ENCODE results near the gene VPS26A. TPM values are rescaled to one million over a fixed set of nuclear protein-coding genes. Genes with fewer than 3 reads are reported as not detected.
"Not testable (repeated sequence)": the region's sequence is repeated elsewhere in the genome, so short reads cannot be mapped to it uniquely, and the experiment has no call there.

The VPS26A gene
- total RNA-seq, 2 donors from 2014 or later, result 28.5 to 38.0 TPM

GRCh38 chr10:69160809-69161241 is 36.8 kb downstream of the VPS26A start:
- no peaks in the 10 kb centered on the region for H3K36me3 ChIP-seq
- DNase-seq (ENCODE audit: low spot score), result no peak
- 98% methylated on average over 2 of the region's 2 CpGs for WGBS
- no peak overlapping the region for H3K4me3 ChIP-seq
- no peak overlapping the region for H3K27ac ChIP-seq
- TF ChIP-seq POLR2A (IDR thresholded peaks at IDR 0.05), result no peak
- TF ChIP-seq POLR2AphosphoS5 (IDR thresholded peaks at IDR 0.05), result no peak
- TF ChIP-seq, protein P1, sequence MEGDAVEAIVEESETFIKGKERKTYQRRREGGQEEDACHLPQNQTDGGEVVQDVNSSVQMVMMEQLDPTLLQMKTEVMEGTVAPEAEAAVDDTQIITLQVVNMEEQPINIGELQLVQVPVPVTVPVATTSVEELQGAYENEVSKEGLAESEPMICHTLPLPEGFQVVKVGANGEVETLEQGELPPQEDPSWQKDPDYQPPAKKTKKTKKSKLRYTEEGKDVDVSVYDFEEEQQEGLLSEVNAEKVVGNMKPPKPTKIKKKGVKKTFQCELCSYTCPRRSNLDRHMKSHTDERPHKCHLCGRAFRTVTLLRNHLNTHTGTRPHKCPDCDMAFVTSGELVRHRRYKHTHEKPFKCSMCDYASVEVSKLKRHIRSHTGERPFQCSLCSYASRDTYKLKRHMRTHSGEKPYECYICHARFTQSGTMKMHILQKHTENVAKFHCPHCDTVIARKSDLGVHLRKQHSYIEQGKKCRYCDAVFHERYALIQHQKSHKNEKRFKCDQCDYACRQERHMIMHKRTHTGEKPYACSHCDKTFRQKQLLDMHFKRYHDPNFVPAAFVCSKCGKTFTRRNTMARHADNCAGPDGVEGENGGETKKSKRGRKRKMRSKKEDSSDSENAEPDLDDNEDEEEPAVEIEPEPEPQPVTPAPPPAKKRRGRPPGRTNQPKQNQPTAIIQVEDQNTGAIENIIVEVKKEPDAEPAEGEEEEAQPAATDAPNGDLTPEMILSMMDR (IDR thresholded peaks at IDR 0.05), result no peak
- H3K4me1 ChIP-seq (replicated peaks), result no peaks in the 10 kb centered on the region
- no peaks in the 10 kb centered on the region for H3K27me3 ChIP-seq (replicated peaks; ENCODE audit: insufficient read depth)
- intact Hi-C loops (cut with DNase I), result no loop called here
- H3K9me3 ChIP-seq, result no peaks in the 10 kb centered on the region

GRCh38 chr10:69168493-69168892 is 44.5 kb downstream of the VPS26A start:
- no peaks in the 10 kb centered on the region for H3K27me3 ChIP-seq (replicated peaks; ENCODE audit: insufficient read depth)
- no peak overlapping the region for H3K27ac ChIP-seq
- peaks cover 0 to 3% of the 10 kb centered on the region in 2 donors for H3K36me3 ChIP-seq
- TF ChIP-seq POLR2AphosphoS5 (IDR thresholded peaks at IDR 0.05) (no peak), POLR2A (IDR thresholded peaks at IDR 0.05) (no peak)
- TF ChIP-seq, protein P1 (IDR thresholded peaks at IDR 0.05), result no peak
- DNase-seq (ENCODE audit: low spot score), result no peak
- 93% methylated on average over 4 of the region's 4 CpGs for WGBS
- no peaks in the 10 kb centered on the region for H3K9me3 ChIP-seq
- intact Hi-C loops (cut with DNase I), result no loop called here
- H3K4me1 ChIP-seq (replicated peaks), result no peaks in the 10 kb centered on the region
- no peak overlapping the region for H3K4me3 ChIP-seq

DNA sequence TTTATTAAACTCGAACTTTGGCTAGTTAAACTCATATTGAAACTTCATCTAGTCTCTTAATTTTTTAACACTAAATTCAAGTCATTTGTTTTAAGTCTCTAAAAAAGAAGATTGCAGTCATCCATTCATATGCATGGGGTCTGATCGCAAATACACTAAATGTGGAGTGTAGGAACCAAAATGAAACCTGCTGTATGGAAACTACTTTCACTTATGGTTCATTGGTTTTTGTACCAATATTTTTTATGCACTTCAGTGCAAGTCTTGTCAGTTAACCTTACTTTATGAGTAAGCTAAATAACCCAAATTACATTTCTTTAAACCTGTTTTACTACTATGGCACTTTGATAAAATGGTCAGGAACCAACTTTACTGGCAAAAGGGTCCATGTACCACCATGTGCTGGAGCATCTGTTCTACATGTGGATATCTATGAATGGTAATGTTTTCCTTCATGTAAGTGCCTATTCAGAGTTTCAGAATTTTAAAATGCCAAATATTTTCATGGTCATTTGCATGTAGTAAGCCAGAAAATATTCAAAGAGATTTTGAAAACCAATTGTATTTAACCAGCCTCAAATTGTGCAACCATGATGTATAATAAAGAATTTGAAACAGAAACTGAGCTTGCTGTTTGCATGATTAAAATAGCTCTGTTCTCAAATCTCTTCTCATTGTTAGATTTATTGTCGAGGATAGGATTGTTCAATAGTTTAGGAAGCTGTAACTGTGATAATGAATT is 48.4 kb downstream of the VPS26A start:
- WGBS, result 88% methylated on average over 3 of the region's 3 CpGs
- Histone ChIP-seq H3K9me3 (no peaks in the 10 kb centered on the region), H3K4me3 (no peak overlapping the region), H3K27ac (no peak overlapping the region), H3K36me3 (no peaks in the 10 kb centered on the region), H3K4me1 (replicated peaks) (no peaks in the 10 kb centered on the region), H3K27me3 (replicated peaks; ENCODE audit: insufficient read depth) (no peaks in the 10 kb centered on the region)
- TF ChIP-seq, protein P1 (IDR thresholded peaks at IDR 0.05), result no peak
- TF ChIP-seq POLR2A (IDR thresholded peaks at IDR 0.05), result no peak
- TF ChIP-seq POLR2AphosphoS5 (IDR thresholded peaks at IDR 0.05), result no peak
- intact Hi-C loops (cut with DNase I), result no loop called here
- DNase-seq (ENCODE audit: low spot score), result no peak

DNA sequence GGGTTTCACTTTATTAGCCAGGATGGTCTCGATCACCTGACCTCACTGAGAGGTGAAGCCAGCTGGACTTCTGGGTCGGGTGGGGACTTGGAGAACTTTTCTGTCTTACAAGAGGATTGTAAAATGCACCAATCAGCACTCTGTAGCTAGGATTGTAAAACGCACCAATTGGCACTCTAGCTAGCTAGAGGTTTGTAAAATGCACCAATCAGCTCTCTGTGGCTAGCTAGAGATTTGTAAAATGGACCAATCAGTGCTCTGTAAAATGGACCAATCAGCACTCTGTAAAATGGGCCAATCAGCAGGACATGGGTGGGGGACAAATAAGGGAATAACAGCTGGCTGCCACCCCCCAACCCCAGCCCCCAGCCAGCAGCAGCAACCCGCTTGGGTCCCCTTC is 51.3 kb downstream of the VPS26A start:
- H3K9me3 ChIP-seq; H3K4me1 ChIP-seq (replicated peaks); DNase-seq (ENCODE audit: low spot score); H3K36me3 ChIP-seq; H3K27me3 ChIP-seq (replicated peaks; ENCODE audit: insufficient read depth); H3K27ac ChIP-seq; H3K4me3 ChIP-seq; intact Hi-C loops (cut with DNase I): not testable (repeated sequence)
- WGBS, result 86% methylated on average over 4 of the region's 4 CpGs

DNA sequence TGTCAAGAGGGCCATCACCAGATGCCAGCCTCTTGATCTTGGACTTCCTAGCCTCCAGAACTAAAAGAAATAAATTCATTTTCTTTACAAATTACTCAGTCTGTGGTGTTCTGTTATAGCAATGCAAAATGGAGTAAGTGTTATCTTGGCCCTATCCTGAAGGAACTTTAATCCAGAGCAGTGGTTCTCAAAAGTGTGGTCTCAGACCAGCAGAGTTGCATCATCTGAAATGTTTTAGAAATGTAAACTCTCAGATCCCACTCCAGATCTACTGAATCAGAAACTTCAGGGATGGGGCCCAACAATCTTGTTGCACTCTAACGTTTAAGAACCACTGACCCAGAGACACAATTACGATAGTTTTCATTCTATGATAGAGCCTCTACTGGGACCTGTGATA is 52.8 kb downstream of the VPS26A start:
- H3K4me1 ChIP-seq (replicated peaks), result peaks cover 8% of the 10 kb centered on the region
- intact Hi-C loops (cut with DNase I), result no loop called here
- WGBS, result 83% methylated on average over 2 of the region's 2 CpGs
- TF ChIP-seq POLR2AphosphoS5 (IDR thresholded peaks at IDR 0.05) (no peak), POLR2A (IDR thresholded peaks at IDR 0.05) (no peak)
- TF ChIP-seq, protein P1 (IDR thresholded peaks at IDR 0.05), result no peak
- no peaks in the 10 kb centered on the region for H3K9me3 ChIP-seq
- DNase-seq (ENCODE audit: low spot score), result no peak
- H3K36me3 ChIP-seq, result no peaks in the 10 kb centered on the region
- no peak overlapping the region for H3K4me3 ChIP-seq
- H3K27me3 ChIP-seq (replicated peaks; ENCODE audit: insufficient read depth), result no peaks in the 10 kb centered on the region
- no peak overlapping the region for H3K27ac ChIP-seq

Measured in prostate gland (tissue), 2 donors.